Omental fat pad (tissue), 4 donors: Measurements from ENCODE around the gene NPM1. TPM values are rescaled to one million over a fixed set of nuclear protein-coding genes. Genes with fewer than 3 reads are reported as not detected.

Experiments used
- ATAC-seq: fragments of 150-250 bp; one replicate; pipeline ENCODE4 v1.9.1; 2016; ENCODE audit warnings: mild to moderate bottlenecking, moderate library complexity; ENCODE audit not compliant: low FRiP score
- DNase-seq: peaks from one replicate; pipeline ENCODE4 v3.0.0-alpha.2; 2019; ENCODE audit warnings: low spot score
- CTCF ChIP-seq, 3 donors: fragments of 450-650 bp; IDR thresholded peaks; one replicate each; pipeline ENCODE4 v1.5.1; 2016 to 2017; ENCODE audit warnings: antibody characterized with exemption in 3 of 3, mild to moderate bottlenecking in 3 of 3, moderate library complexity in 2 of 3
- total RNA-seq, 4 donors: library from RNA; depleted of rRNA; stranded (reverse); fragments of >200 nt; gene quantifications; one replicate each; pipeline ENCODE4 v1.1.0, GENCODE V29; 2016

The NPM1 gene
- total RNA-seq, result 100 to 1,000 TPM; 384 to 931 (median 640) TPM

GRCh38 chr5:171387345-171387969 lies at the start of gene NPM1:
TSS of gene NPM1 (plus strand) at chr5:171387849. CDS start at chr5:171387949, 100 bp downstream.
- ATAC-seq, result peak; percentile 96
- DNase-seq, result peak; percentile 70
- no peak for TF ChIP-seq CTCF (IDR thresholded peaks at IDR 0.05)

- DNase-seq, result no peak
- TF ChIP-seq CTCF (IDR thresholded peaks at IDR 0.05), result no peak
- no peak for ATAC-seq
Observed at GRCh38 chr5:171340042-171340441, 47.6 kb upstream of the NPM1 start.

- no peak for TF ChIP-seq CTCF (IDR thresholded peaks at IDR 0.05)
- DNase-seq, result no peak
- ATAC-seq, result no peak
Observed at GRCh38 chr5:171340491-171340890, 47.2 kb upstream of the NPM1 start.

GRCh38 chr5:171342362-171343111 lies 45.1 kb upstream of the NPM1 start:
- no peak for DNase-seq
- ATAC-seq, result no peak
- peak in 1 of 3 donors; percentile 31 for TF ChIP-seq CTCF (IDR thresholded peaks at IDR 0.05)

GRCh38 chr5:171344936-171345608 lies 42.6 kb upstream of the NPM1 start:
- no peak for ATAC-seq
- no peak for DNase-seq
- TF ChIP-seq CTCF (IDR thresholded peaks at IDR 0.05), result no peak

GRCh38 chr5:171351536-171352073 lies 36.0 kb upstream of the NPM1 start:
- DNase-seq (no peak), ATAC-seq (no peak)
- no peak for TF ChIP-seq CTCF (IDR thresholded peaks at IDR 0.05)
